Endodermal cell (in vitro differentiated cells): ENCODE data around the gene THBD. TPM values are rescaled to one million over a fixed set of nuclear protein-coding genes. Genes with fewer than 3 reads are reported as not detected.
A peak's percentile ranks its signal among the peaks of the same experiment; 100 is the strongest.

ENCODE experiments used
- DNase-seq: peaks from one replicate; pipeline ENCODE4 v3.0.0-alpha.2; 2017
- H3K27ac ChIP-seq: 2 replicates; pipeline ENCODE4 v1.5.1; 2013; ENCODE audit warnings: mild to moderate bottlenecking, low read depth, low read length, moderate library complexity
- H3K27me3 ChIP-seq: 2 replicates; pipeline ENCODE4 v1.6.1; 2013; ENCODE audit warnings: mild to moderate bottlenecking, low read length, moderate library complexity; ENCODE audit not compliant: insufficient read depth, control insufficient read depth, poor library complexity, severe bottlenecking
- H3K36me3 ChIP-seq: 2 replicates; pipeline ENCODE4 v1.7.0; 2013; ENCODE audit warnings: mild to moderate bottlenecking, low read length, moderate library complexity; ENCODE audit not compliant: control insufficient read depth, insufficient read depth
- H3K4me1 ChIP-seq: one replicate; pipeline ENCODE4 v1.7.0; 2013; ENCODE audit warnings: low read length; ENCODE audit not compliant: control insufficient read depth, insufficient read depth
- H3K4me3 ChIP-seq: 2 replicates; pipeline ENCODE4 v1.5.1; 2013; ENCODE audit warnings: mild to moderate bottlenecking, low read length, moderate library complexity
- H3K9ac ChIP-seq: 2 replicates; pipeline ENCODE4 v1.6.1; 2013; ENCODE audit warnings: mild to moderate bottlenecking, low read length, moderate library complexity; ENCODE audit not compliant: poor library complexity, severe bottlenecking; ENCODE audit errors: extremely low read depth
- H3K9me3 ChIP-seq: 2 replicates; pipeline ENCODE4 v1.6.1; 2013; ENCODE audit warnings: mild to moderate bottlenecking, low read length, moderate library complexity; ENCODE audit not compliant: control insufficient read depth
- H3K27ac Mint-ChIP-seq: 2 replicates; pipeline ENCODE4 v1.8.0; 2020; ENCODE audit warnings: mixed read lengths
- H3K27me3 Mint-ChIP-seq: 2 replicates; pipeline ENCODE4 v1.8.0; 2021; ENCODE audit warnings: mild to moderate bottlenecking, mixed read lengths; ENCODE audit not compliant: insufficient read depth
- H3K36me3 Mint-ChIP-seq: 2 replicates; pipeline ENCODE4 v1.8.0; 2020; ENCODE audit warnings: low read depth, mixed read lengths
- H3K4me1 Mint-ChIP-seq: 2 replicates; pipeline ENCODE4 v1.8.0; 2020; ENCODE audit warnings: mixed read lengths
- H3K4me3 Mint-ChIP-seq: 2 replicates; pipeline ENCODE4 v1.8.0; 2020; ENCODE audit warnings: mild to moderate bottlenecking, moderate library complexity, mixed read lengths
- H3K9me3 Mint-ChIP-seq: 2 replicates; pipeline ENCODE4 v1.8.0; 2020; ENCODE audit warnings: mild to moderate bottlenecking, mixed read lengths
- WGBS, 2 experiments: methylation state at CpG; one replicate each; pipeline versions ENCODE4 v1.1.5 to v1.1.7; 2013; ENCODE audit warnings: missing lambda C conversion rate in 2 of 2, mixed read lengths in 1 of 2; ENCODE audit not compliant: insufficient coverage in 1 of 2, insufficient read length in 1 of 2; 5-methylcytosine and 5-hydroxymethylcytosine counted together
- total RNA-seq, 2 donors: library from RNA; stranded (reverse); fragmentation: NEBNext Ultra II Directional in 1 of 2; extraction: Animal tissue kit (Norgen Biotek cat#: 25700) in 1 of 2; gene quantifications; 2 replicates in 1 of 2; 3 replicates in 1 of 2; pipeline ENCODE4 v1.2.1, GENCODE V29; 2021
- TF ChIP-seq, protein P1 (sequence below): fragments of 200-600 bp; sonication (generic); conservative IDR thresholded peaks from 2 replicates; pipeline ENCODE4 v1.5.0; 2021; ENCODE audit warnings: antibody characterized with exemption, mild to moderate bottlenecking

Gene THBD
- total RNA-seq, 2 donors from 2014 or later = 1.2 to 2.0 TPM

- Histone ChIP-seq H3K27ac (no peak overlapping the region), H3K4me3 (no peak overlapping the region), H3K27me3 (no peaks in the 10 kb centered on the region), H3K9ac (no peak overlapping the region), H3K9me3 (no peaks in the 10 kb centered on the region), H3K36me3 (no peaks in the 10 kb centered on the region), H3K4me1 (peaks cover 11% of the 10 kb centered on the region)
- Mint-ChIP-seq H3K4me3 (no peak overlapping the region), H3K36me3 (no peaks in the 10 kb centered on the region), H3K27me3 (no peaks in the 10 kb centered on the region), H3K27ac (no peak overlapping the region), H3K4me1 (peaks cover 27% of the 10 kb centered on the region), H3K9me3 (no peaks in the 10 kb centered on the region)
- DNase-seq = no peak
- TF ChIP-seq, protein P1, sequence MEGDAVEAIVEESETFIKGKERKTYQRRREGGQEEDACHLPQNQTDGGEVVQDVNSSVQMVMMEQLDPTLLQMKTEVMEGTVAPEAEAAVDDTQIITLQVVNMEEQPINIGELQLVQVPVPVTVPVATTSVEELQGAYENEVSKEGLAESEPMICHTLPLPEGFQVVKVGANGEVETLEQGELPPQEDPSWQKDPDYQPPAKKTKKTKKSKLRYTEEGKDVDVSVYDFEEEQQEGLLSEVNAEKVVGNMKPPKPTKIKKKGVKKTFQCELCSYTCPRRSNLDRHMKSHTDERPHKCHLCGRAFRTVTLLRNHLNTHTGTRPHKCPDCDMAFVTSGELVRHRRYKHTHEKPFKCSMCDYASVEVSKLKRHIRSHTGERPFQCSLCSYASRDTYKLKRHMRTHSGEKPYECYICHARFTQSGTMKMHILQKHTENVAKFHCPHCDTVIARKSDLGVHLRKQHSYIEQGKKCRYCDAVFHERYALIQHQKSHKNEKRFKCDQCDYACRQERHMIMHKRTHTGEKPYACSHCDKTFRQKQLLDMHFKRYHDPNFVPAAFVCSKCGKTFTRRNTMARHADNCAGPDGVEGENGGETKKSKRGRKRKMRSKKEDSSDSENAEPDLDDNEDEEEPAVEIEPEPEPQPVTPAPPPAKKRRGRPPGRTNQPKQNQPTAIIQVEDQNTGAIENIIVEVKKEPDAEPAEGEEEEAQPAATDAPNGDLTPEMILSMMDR = peak; percentile 21
- 90% methylated on average over 1 of the region's 1 CpG; no CpG with 5 or more reads in 1 of the 2 experiments for WGBS, 2 experiments
These were observed 27.9 kb downstream of the THBD start for GRCh38 chr20:23021541-23021940.

DNA sequence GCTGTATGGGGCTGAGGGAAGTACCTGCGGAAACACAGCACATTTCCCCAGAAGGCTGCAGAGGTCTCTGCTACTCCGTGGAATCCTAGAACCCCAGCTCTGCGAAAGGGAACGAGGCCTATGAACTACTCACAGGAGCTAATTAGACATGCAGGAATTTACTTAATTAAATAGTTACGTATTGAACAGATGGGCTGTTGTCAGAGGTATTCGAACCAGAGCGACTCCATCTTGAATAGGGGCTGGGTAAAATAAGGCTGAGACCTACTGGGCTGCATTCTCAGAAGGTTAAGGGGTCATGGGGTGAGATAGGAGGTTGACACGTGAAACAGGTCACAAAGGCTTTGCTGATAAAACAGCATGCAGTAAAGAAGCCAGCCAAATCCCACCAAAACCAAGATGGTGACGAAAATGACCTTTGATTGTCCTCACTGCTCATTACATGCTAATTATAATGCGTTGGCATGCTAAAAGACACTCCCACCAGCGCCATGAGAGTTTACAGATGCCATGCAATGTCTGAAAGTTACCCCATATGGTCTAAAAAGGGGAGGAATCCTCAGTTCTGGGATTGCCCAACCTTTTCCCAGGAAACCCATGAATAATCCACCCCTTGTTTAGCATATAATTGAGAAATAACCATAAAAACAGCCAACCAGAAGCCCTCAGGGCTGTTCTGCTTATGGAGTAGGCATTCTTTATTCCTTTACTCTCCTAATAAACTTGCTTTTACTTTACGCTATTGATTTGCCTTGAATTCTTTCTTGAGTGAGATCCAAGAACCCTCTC, 29.0 kb downstream of the THBD start:
- 78 to 93% methylated on average over 11 to 12 of the region's 12 CpGs for WGBS, 2 experiments
- no peaks in the 10 kb centered on the region for H3K9me3 Mint-ChIP-seq
- no peak overlapping the region for H3K4me3 Mint-ChIP-seq
- peaks cover 12% of the 10 kb centered on the region for H3K4me1 ChIP-seq
- H3K36me3 ChIP-seq = no peaks in the 10 kb centered on the region
- H3K4me3 ChIP-seq = no peak overlapping the region
- no peaks in the 10 kb centered on the region for H3K36me3 Mint-ChIP-seq
- TF ChIP-seq, protein P1 = no peak
- no peaks in the 10 kb centered on the region for H3K27me3 ChIP-seq
- H3K4me1 Mint-ChIP-seq = peaks cover 28% of the 10 kb centered on the region
- no peak for DNase-seq
- no peak overlapping the region for H3K27ac Mint-ChIP-seq
- H3K27ac ChIP-seq = no peak overlapping the region
- no peak overlapping the region for H3K9ac ChIP-seq
- no peaks in the 10 kb centered on the region for H3K27me3 Mint-ChIP-seq
- H3K9me3 ChIP-seq = peaks cover 3% of the 10 kb centered on the region

DNA sequence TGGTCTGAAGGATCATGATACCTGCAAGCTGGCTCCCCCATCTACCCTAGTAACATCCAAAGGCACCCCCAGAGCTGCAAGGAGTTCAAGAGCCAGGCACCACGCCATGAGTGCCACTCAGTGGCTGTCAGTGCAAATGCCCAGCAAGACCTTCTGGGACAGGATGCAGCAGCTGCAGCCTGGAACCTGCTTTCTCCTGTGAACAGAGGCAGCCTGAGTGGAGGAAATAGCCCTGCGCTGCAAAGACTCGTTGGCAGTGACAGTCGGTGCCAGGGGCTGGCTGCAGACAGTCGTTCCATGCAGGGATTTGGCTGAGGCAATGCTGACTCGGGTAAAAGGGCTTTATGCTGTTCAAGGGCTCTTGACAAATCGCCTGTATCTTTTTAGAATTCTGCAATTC, 30.1 kb downstream of the THBD start:
- Histone ChIP-seq H3K9ac (no peak overlapping the region), H3K27ac (no peak overlapping the region), H3K4me3 (no peak overlapping the region), H3K27me3 (no peaks in the 10 kb centered on the region), H3K9me3 (peaks cover 10% of the 10 kb centered on the region), H3K4me1 (peaks cover 12% of the 10 kb centered on the region), H3K36me3 (no peaks in the 10 kb centered on the region)
- Mint-ChIP-seq H3K4me1 (peaks cover 22% of the 10 kb centered on the region), H3K36me3 (no peaks in the 10 kb centered on the region), H3K27me3 (no peaks in the 10 kb centered on the region), H3K9me3 (no peaks in the 10 kb centered on the region), H3K4me3 (no peak overlapping the region), H3K27ac (no peak overlapping the region)
- peak; percentile 44 for DNase-seq
- 91 to 93% methylated on average over 7 of the region's 7 CpGs for WGBS, 2 experiments
- TF ChIP-seq, protein P1 = no peak
